SU-DHL-6 (cell line): ENCODE data around the gene CLDN10.

Experiments
- H2AFZ ChIP-seq: fragments of 200-600 bp; sonication (generic); 2 replicates; pipeline ENCODE4 v1.6.1; 2014; ENCODE audit warnings: low read depth, mild to moderate bottlenecking, moderate library complexity, mixed read lengths, antibody characterized with exemption, low read length; ENCODE audit not compliant: severe bottlenecking
- H3F3A ChIP-seq: fragments of 200-600 bp; shearing (Covaris generic); 2 replicates; pipeline ENCODE4 v1.6.0; 2016; ENCODE audit warnings: antibody characterized with exemption, mild to moderate bottlenecking; ENCODE audit not compliant: insufficient read depth
- H3K27ac ChIP-seq: fragments of 200-600 bp; sonication (generic); 2 replicates; pipeline ENCODE4 v1.5.1; 2016; ENCODE audit warnings: low read depth, mild to moderate bottlenecking, low read length, moderate library complexity, mixed read lengths
- H3K27me3 ChIP-seq: fragments of 200-600 bp; sonication (generic), shearing (Covaris generic); 2 replicates; pipeline ENCODE4 v1.6.0; 2014; ENCODE audit warnings: mild to moderate bottlenecking, low read length
- H3K36me3 ChIP-seq: fragments of 200-600 bp; sonication (generic); 2 replicates; pipeline ENCODE4 v1.6.1; 2014; ENCODE audit warnings: mild to moderate bottlenecking, low read length, mixed read lengths
- H3K4me2 ChIP-seq: fragments of 300-600, 200-600 bp; shearing (Covaris generic), sonication (generic); 2 replicates; pipeline ENCODE4 v1.6.0; 2014; ENCODE audit warnings: low read length, low read depth, mild to moderate bottlenecking; ENCODE audit not compliant: poor library complexity, severe bottlenecking
- H3K4me3 ChIP-seq: fragments of 200-600 bp; sonication (generic); 2 replicates; pipeline ENCODE4 v1.5.1; 2014; ENCODE audit warnings: antibody characterized with exemption, low read length, mild to moderate bottlenecking, mixed read lengths; ENCODE audit not compliant: insufficient read depth, poor library complexity, severe bottlenecking
- H3K79me2 ChIP-seq: fragments of 200-600 bp; sonication (generic); 2 replicates; pipeline ENCODE4 v1.6.1; 2014; ENCODE audit warnings: mild to moderate bottlenecking, low read length, moderate library complexity; ENCODE audit not compliant: insufficient read depth
- H3K9ac ChIP-seq: fragments of 200-600 bp; sonication (generic); 2 replicates; pipeline ENCODE4 v1.7.0; 2014; ENCODE audit warnings: mild to moderate bottlenecking, low read length
- H3K9me2 ChIP-seq: fragments of 200-600 bp; sonication (generic); replicated peaks from 2 replicates; pipeline ENCODE4 v1.6.1; 2014; ENCODE audit warnings: low read length; ENCODE audit not compliant: insufficient read depth
- H3K9me3 ChIP-seq: fragments of 200-600 bp; sonication (generic); 2 replicates; pipeline ENCODE4 v1.6.1; 2014; ENCODE audit warnings: low read length, mixed read lengths; ENCODE audit not compliant: insufficient read depth
- H4K20me1 ChIP-seq: fragments of 200-600 bp; sonication (generic); 2 replicates; pipeline ENCODE4 v1.6.1; 2014; ENCODE audit warnings: low read depth, mild to moderate bottlenecking, antibody characterized with exemption, low read length, moderate library complexity, mixed read lengths
- EZH2phosphoT487 ChIP-seq: fragments of 200-600 bp; sonication (generic), shearing (Covaris generic); conservative IDR thresholded peaks from 2 replicates; pipeline ENCODE4 v1.6.1; 2018; ENCODE audit warnings: mild to moderate bottlenecking, antibody characterized with exemption, low read length, moderate library complexity, mixed read lengths
- TF ChIP-seq, protein P1 (sequence below): fragments of 200-600 bp; sonication (generic); IDR thresholded peaks from one replicate; pipeline ENCODE4 v1.5.1; 2017; ENCODE audit warnings: antibody characterized with exemption, mild to moderate bottlenecking, low read length, moderate library complexity; ENCODE audit not compliant: insufficient read depth, poor library complexity, severe bottlenecking

CLDN10 gene

DNA sequence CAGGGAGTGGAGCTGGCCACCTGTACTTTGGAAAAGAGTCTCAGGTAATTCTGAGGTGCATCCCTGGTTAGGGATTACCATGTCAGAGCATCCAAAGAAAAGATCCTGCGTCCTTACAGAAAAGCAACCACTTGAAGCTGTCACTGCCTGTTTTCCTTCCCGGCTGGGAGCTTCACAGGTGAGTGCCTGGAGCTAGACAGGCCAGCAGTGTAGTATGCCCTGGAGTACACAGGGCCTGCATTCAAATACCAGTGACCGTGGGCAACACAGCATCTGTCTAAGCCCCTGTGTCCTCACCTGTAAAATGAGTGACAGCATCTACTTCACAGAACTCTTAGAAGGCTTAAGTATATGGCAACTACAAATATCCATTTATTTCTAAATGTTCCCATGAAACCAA is 63.0 kb downstream of the CLDN10 start:
- no peak overlapping the region for H2AFZ ChIP-seq
- H3K79me2 ChIP-seq: no peaks in the 10 kb centered on the region
- no peak overlapping the region for H3K4me3 ChIP-seq
- H4K20me1 ChIP-seq: no peaks in the 10 kb centered on the region
- H3K9ac ChIP-seq: no peak overlapping the region
- no peaks in the 10 kb centered on the region for H3K27me3 ChIP-seq
- no peaks in the 10 kb centered on the region for H3F3A ChIP-seq
- no peaks in the 10 kb centered on the region for H3K9me3 ChIP-seq
- H3K9me2 ChIP-seq: no peaks in the 10 kb centered on the region
- no peak for TF ChIP-seq EZH2phosphoT487
- TF ChIP-seq, protein P1, sequence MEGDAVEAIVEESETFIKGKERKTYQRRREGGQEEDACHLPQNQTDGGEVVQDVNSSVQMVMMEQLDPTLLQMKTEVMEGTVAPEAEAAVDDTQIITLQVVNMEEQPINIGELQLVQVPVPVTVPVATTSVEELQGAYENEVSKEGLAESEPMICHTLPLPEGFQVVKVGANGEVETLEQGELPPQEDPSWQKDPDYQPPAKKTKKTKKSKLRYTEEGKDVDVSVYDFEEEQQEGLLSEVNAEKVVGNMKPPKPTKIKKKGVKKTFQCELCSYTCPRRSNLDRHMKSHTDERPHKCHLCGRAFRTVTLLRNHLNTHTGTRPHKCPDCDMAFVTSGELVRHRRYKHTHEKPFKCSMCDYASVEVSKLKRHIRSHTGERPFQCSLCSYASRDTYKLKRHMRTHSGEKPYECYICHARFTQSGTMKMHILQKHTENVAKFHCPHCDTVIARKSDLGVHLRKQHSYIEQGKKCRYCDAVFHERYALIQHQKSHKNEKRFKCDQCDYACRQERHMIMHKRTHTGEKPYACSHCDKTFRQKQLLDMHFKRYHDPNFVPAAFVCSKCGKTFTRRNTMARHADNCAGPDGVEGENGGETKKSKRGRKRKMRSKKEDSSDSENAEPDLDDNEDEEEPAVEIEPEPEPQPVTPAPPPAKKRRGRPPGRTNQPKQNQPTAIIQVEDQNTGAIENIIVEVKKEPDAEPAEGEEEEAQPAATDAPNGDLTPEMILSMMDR: no peak
- H3K4me2 ChIP-seq: no peak overlapping the region
- no peak overlapping the region for H3K27ac ChIP-seq
- no peaks in the 10 kb centered on the region for H3K36me3 ChIP-seq

DNA sequence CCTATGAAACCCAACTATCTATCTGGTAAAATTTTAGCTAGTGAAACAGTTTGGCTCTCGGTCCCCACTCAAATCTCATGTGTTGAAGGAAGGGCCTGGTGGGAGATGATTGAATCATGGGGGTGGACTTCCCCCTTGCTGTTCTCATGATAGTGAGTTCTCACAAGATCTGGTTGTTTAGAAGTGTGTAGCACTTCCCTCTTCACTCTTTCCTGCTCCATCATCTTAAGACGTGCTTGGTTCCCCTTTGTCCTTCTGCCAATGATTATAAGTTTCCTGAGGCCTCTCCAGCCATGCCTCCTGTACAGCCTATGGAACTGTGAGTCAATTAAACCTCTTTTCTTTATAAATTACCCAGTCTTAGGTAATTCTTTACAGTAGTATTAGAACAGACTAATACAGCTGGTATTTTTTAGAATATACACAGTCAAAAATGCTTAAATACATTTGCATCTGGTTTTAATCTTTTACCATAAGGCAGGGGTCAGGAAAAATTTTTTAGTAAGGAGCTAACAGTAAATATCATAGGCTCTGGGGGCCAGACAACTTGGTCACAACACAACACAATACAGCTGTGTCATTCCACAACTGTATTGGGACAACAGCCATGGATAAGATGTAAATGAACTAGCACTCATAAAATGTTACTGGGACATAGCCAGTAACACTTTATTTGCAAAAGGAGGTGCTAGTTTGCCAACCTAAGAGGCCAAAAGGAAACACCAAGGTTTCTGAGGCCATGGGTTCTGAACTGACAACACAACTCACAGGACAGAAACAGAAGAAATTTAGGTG is 67.7 kb downstream of the CLDN10 start:
- Histone ChIP-seq H4K20me1 (no peaks in the 10 kb centered on the region), H3F3A (no peaks in the 10 kb centered on the region), H3K9me2 (no peaks in the 10 kb centered on the region), H3K9me3 (no peaks in the 10 kb centered on the region), H3K9ac (no peak overlapping the region), H2AFZ (no peak overlapping the region), H3K4me3 (no peak overlapping the region), H3K4me2 (no peak overlapping the region), H3K27me3 (no peaks in the 10 kb centered on the region), H3K27ac (no peak overlapping the region), H3K36me3 (no peaks in the 10 kb centered on the region), H3K79me2 (no peaks in the 10 kb centered on the region)
- TF ChIP-seq, protein P1: no peak
- TF ChIP-seq EZH2phosphoT487: no peak

DNA sequence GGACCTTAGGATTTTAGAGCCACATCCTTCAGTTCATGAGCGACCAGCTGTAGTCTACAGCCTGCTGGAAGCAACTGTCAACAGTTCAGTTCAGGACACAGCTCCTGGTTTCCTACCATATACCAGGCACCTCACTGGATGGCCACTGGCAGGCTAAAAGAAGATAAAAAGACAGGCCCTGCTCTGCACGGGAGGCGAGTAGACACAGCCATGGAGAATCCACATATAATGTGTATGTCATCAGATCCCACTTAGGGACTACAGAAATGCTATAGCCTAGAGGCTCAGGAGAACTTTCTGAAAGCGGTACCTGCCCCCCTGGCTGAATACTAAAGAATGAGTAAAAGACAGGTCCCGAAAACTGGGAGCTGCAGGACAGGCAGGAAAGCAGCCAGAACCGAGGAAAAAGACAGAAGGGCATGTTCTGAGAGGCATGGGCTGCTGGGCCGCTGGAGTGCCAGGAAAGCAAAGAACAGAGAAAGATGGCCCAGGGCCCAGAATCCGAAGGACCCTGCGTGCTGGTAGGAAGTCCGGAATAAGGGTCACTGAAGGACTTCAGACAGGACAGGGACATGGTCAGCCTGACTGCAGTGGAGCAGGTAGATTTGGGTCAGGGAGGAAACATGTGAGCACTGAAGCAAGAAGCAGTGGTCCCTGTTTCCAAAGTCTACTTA is 68.4 kb downstream of the CLDN10 start:
- Histone ChIP-seq H3K9me3 (no peaks in the 10 kb centered on the region), H3K27me3 (no peaks in the 10 kb centered on the region), H2AFZ (no peak overlapping the region), H3K9ac (no peak overlapping the region), H4K20me1 (no peaks in the 10 kb centered on the region), H3K27ac (no peak overlapping the region), H3K9me2 (no peaks in the 10 kb centered on the region), H3K36me3 (no peaks in the 10 kb centered on the region), H3K4me2 (no peak overlapping the region), H3K79me2 (no peaks in the 10 kb centered on the region), H3K4me3 (no peak overlapping the region), H3F3A (no peaks in the 10 kb centered on the region)
- TF ChIP-seq, protein P1: no peak
- no peak for TF ChIP-seq EZH2phosphoT487
